Measurements from ENCODE around the gene HTRA2. TPM values are rescaled to one million over a fixed set of nuclear protein-coding genes. Genes with fewer than 3 reads are reported as not detected.
A peak's percentile ranks its signal among the peaks of the same experiment; 100 is the strongest.

The HTRA2 gene
- total and polyA plus RNA-seq, 9 of the 15 experiments (the other 6 are each of a cell fraction or from before 2014, with no cell fraction given) = 54.2 to 71.2 (median 65.8) TPM

DNA sequence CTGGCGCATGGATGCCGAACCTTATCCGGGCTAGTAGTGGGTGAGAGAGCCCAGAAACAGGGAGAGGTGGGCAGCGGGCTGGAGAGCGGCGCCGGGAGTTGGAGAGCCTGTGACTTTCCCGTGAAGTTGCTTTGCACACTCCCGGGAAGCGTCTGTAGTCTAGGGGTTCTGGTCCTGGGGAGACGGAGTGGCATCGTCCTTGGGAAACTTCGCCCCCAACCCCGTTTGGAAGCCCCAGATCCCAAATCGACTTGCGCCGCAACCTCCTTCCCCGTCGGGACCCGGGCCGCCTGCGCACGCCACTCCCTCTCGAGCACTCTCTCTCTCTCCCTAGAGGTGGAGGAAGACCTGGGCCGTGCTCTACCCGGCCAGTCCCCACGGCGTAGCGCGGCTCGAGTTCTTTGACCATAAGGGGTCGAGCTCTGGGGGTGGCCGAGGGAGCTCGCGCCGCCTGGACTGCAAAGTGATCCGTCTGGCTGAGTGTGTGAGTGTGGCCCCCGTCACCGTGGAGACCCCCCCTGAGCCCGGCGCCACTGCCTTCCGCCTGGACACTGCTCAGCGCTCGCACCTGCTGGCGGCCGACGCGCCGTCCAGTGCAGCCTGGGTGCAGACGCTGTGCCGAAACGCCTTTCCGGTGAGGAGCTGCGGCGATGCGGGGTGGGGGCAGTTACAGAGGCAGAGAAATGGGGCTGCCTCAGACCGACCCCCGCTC, 25.2 kb downstream of the HTRA2 start (continued):
- TF ChIP-seq SIN3A (IDR thresholded peaks at IDR 0.05; ENCODE audit: borderline replicate concordance in 2 of 2, control insufficient read depth in 1 of 2, low read depth in 2 of 2, low read length in 2 of 2) (peak; percentile 39 to 59; a peak in 1 of 4 replicates), RBFOX2 (IDR thresholded peaks at IDR 0.05; ENCODE audit: low read depth, low read length) (peak; percentile 63), SRSF7 (optimal IDR thresholded peaks at IDR 0.05; ENCODE audit: low read depth, low read length) (no peak), NFRKB (IDR thresholded peaks at IDR 0.05; ENCODE audit: low read depth) (0 out of 2 replicates have a peak, but pooled peaks have one; percentile 49), SUPT5H (IDR thresholded peaks at IDR 0.05) (0 out of 2 replicates have a peak, but pooled peaks have one; percentile 56), EP400 (IDR thresholded peaks at IDR 0.05) (peak; percentile 53), POLR2AphosphoS5 (IDR thresholded peaks at IDR 0.05; ENCODE audit: control insufficient read depth, insufficient read depth, low read depth, low read length) (0 out of 2 replicates have a peak, but pooled peaks have one; percentile 8), SMAD4 (CRISPR knock-in tag; conservative IDR thresholded peaks at IDR 0.05) (peak; percentile 66), DPF2 (IDR thresholded peaks at IDR 0.05) (0 out of 2 replicates have a peak, but pooled peaks have one; percentile 13), FOXK1 (CRISPR knock-in tag; IDR thresholded peaks at IDR 0.05; ENCODE audit: borderline replicate concordance) (0 out of 2 replicates have a peak, but pooled peaks have one; percentile 20), TARDBP (IDR thresholded peaks at IDR 0.05) (0 out of 2 replicates have a peak, but pooled peaks have one; percentile 48), LEF1 (IDR thresholded peaks at IDR 0.05) (no peak), SREBF2 (CRISPR knock-in tag; IDR thresholded peaks at IDR 0.05) (no peak), NCOA6 (IDR thresholded peaks at IDR 0.05) (peak; percentile 14), KAT7 (CRISPR knock-in tag; IDR thresholded peaks at IDR 0.05; ENCODE audit: borderline replicate concordance) (peak; percentile 67; the same call in 1 of the 2 replicates), PPARD (CRISPR knock-in tag; IDR thresholded peaks at IDR 0.05) (no peak), HDAC1 (IDR thresholded peaks at IDR 0.05) (0 out of 4 replicates have a peak, but pooled peaks of 1 of the 2 experiments have one; percentile 43), YBX1 (IDR thresholded peaks at IDR 0.05) (no peak), NRF1 (conservative IDR thresholded peaks at IDR 0.05 in 1 of 2, IDR thresholded peaks at IDR 0.05 in 1 of 2) (peak; percentile 89 to 91)
- TF ChIP-seq, protein P1, sequence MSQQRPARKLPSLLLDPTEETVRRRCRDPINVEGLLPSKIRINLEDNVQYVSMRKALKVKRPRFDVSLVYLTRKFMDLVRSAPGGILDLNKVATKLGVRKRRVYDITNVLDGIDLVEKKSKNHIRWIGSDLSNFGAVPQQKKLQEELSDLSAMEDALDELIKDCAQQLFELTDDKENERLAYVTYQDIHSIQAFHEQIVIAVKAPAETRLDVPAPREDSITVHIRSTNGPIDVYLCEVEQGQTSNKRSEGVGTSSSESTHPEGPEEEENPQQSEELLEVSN (IDR thresholded peaks at IDR 0.05; ENCODE audit: borderline replicate concordance in 1 of 2, extremely low read depth in 1 of 2, insufficient read depth in 1 of 2, insufficient read length in 1 of 2, low read depth in 1 of 2, low read length in 1 of 2, poor library complexity in 1 of 2, severe bottlenecking in 1 of 2) = peak in 1 of 2 experiments; percentile 21
- TF ChIP-seq, protein P2, sequence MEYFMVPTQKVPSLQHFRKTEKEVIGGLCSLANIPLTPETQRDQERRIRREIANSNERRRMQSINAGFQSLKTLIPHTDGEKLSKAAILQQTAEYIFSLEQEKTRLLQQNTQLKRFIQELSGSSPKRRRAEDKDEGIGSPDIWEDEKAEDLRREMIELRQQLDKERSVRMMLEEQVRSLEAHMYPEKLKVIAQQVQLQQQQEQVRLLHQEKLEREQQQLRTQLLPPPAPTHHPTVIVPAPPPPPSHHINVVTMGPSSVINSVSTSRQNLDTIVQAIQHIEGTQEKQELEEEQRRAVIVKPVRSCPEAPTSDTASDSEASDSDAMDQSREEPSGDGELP (CRISPR knock-in tag; IDR thresholded peaks at IDR 0.05; ENCODE audit: borderline replicate concordance) = peak; percentile 42; the same call in 1 of the 2 replicates
- TF ChIP-seq, protein P3, sequence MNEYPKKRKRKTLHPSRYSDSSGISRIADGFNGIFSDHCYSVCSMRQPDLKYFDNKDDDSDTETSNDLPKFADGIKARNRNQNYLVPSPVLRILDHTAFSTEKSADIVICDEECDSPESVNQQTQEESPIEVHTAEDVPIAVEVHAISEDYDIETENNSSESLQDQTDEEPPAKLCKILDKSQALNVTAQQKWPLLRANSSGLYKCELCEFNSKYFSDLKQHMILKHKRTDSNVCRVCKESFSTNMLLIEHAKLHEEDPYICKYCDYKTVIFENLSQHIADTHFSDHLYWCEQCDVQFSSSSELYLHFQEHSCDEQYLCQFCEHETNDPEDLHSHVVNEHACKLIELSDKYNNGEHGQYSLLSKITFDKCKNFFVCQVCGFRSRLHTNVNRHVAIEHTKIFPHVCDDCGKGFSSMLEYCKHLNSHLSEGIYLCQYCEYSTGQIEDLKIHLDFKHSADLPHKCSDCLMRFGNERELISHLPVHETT (CRISPR knock-in tag; conservative IDR thresholded peaks at IDR 0.05 in 1 of 2, IDR thresholded peaks at IDR 0.05 in 1 of 2) = no peak
- TF ChIP-seq, protein P4, sequence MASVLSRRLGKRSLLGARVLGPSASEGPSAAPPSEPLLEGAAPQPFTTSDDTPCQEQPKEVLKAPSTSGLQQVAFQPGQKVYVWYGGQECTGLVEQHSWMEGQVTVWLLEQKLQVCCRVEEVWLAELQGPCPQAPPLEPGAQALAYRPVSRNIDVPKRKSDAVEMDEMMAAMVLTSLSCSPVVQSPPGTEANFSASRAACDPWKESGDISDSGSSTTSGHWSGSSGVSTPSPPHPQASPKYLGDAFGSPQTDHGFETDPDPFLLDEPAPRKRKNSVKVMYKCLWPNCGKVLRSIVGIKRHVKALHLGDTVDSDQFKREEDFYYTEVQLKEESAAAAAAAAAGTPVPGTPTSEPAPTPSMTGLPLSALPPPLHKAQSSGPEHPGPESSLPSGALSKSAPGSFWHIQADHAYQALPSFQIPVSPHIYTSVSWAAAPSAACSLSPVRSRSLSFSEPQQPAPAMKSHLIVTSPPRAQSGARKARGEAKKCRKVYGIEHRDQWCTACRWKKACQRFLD (CRISPR knock-in tag; IDR thresholded peaks at IDR 0.05) = no peak

All from K562 (cell line).